Hematopoietic multipotent progenitor cell treated with erythropoietin and hydrocortisone succinate and interleukin-3 and kit ligand, for 8 days (in vitro differentiated cells): ENCODE results near the gene TBC1D16.
"Not testable (repeated sequence)": the region's sequence is repeated elsewhere in the genome, so short reads cannot be mapped to it uniquely, and the experiment has no call there.

Source experiments
- DNase-seq: peaks from one replicate; pipeline ENCODE4 v3.0.0-alpha.2; 2015

TBC1D16 gene

DNA sequence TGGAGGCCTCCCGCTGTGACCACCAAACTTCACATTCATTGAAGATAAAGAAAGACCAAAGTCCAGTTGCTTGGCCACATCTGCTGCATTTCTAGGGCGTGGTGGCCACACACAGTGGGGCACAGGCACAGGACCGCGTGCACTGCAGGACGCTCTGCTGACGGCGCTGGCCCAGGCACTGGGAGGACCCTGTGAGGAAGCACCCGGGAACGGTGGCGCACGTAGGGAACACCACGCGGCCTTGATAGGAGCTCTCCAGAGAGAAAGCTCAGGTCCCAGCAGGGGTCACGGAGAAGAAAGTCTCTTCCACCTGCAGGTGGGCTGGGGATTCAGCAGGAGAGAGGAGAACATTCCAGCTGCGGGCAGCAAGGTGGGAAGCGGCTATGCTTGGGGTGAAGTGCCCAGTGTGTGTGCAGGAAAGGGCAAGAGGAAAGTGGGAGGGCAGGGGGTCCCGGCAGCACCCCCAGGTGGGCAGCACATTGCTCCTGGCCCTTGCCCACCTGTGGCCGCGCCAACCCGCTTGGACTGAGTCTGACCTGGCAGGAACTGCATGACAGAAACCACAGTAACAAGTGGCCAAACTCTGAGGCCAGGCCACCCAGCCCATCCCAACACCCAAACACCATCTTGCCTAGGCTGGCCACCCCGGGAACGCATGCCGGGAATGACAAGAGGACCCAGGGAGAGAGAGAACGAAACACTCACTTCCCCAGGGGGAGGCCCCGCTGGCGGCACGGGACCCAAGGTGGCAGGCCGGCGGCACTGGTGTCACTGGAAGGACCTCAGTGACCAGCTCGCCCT lies 32.8 kb downstream of the TBC1D16 start:
- no peak for DNase-seq

DNA sequence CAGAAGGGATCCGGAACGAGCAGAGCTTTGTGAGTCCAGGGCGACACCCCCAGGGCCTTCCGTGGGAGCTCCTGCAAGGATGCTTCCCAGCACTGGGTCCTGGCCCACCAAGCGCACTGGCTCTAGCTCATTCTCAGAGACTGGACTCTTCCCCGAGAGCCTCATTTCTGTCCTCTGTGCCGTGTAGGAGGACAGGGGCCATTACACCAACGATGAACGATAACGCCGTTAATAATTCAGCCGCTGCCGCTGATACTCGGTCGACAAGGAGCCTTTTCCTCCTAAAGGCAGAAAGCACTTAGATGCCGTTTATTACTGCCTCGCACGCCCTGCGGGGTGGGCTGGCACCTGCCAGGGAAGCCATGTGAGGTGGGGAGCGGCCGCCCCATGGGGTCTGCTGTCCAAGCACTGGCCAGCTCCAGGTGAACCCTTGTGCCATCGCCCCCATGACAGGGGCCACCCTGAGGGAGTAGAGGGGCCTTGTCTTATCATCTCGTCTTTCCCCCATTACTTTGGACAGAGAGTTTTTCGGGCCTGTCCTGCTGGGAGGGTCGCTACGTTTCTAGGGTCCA lies 33.5 kb downstream of the TBC1D16 start:
- DNase-seq = no peak

DNA sequence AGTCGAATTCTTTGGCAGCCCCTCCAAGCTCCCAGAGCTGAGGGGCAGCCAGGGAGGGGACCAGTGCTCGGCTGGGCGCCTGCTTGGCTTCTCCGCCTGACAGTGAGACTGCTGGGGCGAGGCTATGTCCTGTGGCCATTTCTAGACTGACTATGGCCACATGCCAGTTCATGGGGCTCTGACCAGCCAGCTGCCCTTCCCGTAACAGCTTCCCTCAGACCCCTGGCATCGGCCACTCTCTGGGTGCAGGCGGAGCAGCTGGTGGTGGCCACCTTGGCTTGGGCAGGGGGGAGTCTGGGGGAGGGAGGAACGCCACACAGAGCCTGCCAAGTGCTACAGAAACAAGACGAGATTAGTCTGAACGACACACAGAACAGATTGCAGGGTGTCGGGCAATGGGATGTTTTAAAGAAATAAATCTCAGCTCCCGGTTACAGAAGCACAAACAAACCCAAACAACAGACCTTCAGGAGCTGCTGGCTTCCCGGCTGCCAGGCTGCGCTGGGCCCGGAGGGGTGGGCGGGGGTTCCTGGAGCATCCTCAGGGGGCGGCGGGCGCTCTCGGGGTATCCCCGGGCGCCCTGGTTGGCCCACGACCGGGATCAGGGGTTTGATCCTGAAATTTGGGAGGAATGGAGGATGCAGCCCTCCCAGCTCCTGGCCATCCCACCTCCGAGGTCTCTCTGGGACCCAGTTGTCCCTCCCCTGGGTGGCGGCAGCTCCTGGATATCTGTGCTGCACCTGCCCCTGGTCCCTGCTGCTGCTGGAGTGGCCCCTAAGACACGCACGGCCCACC lies 34.5 kb downstream of the TBC1D16 start:
- DNase-seq = no peak

DNA sequence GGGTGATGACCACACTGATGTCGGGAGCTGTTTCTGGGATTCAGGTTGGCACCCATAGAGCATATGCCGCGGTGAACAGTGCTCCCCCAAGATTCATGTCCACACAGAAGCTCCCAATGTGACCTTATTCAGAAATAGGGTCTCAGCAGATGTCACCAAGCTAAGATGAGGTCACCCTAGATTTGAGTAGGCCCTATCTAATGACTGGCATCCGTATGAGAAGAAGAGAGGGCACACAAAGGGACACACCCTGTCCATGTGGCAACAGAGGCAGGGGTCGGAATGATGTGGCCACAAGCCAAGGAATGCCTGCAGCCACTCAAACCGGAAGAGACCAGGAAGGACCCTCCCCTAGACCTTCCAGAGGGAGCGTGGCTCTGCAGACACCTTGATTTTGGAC lies 35.5 kb downstream of the TBC1D16 start:
- DNase-seq = no peak

DNA sequence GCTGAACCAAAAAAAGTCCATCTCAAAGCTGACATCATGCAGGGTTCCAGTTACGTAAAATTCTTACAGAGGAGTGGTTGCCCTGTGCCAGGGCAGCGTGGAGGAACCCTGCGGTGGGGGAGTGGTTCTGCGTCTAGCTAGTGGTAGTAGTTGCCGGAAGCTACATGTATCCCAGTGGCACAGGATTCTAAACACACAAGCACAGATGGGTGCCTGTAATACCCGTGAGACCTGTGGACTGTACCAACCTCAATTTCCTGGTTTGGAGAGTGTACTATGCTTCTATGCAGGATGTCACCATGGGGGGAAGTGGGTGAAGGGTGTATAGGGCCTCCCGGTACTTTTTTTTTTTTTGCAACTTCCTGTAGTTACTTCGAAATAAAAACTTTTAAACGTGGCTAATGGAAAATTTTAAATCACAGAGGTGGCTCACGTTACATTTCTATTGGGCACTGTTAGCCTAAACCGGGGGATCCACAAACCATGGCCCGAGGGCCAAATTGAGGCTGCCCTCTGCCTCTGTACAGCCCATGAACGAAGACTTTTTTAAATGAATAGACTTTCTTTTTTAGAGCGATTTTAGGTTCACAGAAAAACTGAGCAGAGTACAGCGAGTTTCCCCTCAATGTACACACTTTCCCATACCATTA lies 38.5 kb downstream of the TBC1D16 start:
- DNase-seq = peak; percentile 27

DNA sequence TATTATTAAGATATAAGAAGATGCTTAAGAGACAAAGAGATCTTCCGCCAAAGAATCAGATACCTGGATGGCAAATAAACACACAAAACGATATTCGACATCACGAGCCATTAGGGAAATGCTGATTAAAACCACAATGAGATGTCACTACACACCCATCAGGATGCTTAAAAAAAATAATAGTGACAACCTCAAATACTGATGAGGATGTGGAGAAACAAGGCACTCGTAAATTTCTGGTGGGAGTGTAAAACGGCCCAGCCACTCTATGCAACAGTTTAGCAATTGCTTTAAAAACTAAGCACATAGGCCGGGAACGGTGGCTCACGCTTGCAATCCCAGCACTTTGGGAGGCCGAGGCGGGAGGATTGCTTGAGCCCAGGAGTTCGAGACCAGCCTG lies 39.4 kb downstream of the TBC1D16 start:
- DNase-seq = no peak

DNA sequence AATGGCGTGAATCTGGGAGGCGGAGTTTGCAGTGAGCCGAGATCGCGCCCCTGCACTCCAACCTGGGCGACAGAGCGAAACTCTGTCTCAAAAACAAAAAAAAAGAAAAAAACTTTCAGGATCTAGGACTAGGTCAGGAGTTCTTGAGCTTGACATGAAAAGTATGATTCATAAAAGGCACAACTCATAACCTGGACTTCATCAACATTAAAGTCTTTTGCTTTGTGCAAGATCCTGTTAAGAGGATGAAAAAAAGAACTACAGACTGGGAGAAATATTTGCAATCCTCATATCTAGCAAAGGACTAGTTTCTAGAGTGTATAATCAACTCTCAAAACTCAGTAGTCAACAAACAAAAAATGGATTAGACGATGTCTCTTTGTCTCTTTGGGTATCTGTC lies 40.0 kb downstream of the TBC1D16 start:
- DNase-seq = no peak

DNA sequence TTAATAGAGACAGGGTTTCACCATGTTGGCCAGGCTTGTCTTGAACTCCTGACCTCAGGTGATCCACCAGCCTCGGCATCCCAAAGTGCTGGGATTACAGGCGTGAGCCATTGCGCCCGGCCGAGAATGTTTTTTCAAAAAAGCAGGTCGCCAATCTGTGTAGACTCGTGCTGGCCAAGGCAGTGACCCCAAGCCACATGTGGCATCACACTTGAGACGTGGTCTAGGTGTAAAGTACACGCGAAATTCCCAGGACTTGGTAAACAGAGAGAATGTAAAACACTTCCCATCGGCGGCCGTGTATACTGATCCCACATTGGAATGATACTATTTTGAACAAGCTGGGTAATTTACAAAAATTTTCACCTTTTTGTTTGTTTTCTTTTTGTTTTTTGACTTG lies 41.1 kb downstream of the TBC1D16 start:
- DNase-seq = no peak

DNA sequence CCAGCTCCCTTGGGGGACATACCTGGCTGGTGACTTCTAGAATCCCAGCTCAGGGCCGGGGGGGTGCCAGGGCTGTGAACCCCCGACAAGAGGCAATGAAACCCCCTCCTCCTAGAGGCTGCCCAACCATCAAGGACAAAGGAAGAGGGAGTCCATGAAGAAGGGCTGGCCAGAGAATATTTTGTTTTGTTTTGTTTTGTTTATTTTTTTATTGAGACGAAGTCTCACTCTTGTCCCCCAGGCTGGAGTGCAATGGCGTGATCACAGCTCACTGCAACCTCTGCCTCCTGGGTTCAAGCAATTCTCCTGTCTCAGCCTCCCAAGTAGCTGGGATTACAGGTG lies 41.5 kb downstream of the TBC1D16 start:
- not testable (repeated sequence) for DNase-seq

DNA sequence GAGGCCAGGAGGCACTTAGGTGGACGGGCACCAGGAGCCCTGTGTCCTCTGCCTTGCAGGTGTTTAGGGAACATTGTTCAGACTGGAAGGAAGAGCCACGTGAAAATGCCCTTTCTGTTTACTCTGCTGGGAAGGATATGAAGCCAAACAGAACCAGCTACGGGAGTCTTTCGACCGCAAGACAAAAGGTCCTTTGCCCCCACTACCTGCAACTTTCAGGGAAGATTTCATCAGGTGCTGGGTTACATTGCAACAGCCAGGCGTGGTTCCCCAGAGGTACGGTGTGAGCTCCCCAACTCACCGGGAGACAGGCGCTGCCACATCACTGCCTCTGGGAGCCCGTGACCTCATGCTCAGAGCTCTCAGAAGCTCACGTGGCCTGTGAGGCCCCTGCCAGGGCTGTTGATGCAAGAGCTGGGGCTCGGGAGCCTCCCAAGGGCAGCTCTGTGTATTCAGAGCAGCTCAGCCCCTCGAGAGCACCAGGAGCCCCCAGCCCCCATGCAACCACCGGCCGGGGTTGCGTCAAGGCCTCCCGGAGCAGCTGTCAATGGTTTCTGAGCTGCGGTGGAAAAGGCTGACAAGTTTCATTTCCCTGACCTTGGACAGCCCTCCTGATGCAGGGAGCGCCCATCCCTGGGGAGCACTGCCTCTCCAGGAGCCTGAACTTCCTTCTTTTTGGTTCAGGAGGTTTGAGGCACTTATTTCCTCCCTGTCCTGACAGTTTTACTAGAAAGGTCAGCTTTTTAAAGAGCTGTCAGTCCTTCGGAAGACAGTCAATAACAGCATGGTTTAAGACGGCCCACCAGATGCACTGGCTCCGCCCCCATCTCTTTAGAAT lies 42.1 kb downstream of the TBC1D16 start:
- DNase-seq = peak; percentile 21

DNA sequence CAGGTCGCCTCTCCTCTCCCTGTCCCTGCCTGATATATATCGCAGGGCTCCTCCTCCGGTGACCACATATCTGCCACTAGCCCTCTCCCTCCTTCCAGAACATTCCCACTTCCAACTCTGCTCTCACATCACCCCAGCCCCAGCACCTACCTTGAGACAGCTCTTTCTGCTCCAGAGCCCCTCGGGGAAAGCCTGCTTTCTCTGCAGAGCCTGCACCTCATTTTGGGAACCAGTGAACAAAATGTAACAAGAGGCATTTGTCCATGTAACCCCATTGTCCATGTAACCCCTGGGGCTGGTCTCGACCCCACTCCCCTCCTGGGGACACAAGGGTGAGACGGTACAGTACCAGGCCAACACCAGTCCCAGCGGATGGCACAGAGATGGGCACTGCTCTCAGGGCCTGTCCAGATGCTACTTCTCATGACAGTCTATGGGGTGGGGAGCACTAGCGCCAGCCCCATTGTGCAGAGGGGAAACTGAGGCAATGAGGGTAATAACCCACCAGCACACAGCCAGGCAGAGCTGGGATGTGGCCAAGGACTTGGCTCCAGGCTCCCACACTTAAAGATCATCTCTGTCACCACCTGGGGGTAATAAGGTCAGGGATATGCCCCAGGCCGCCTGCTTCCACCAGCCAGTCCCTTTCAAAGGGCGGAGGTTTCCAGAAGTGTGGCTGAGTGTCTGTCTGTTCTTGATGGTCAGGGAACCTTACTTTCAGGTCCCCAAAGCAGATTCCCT lies 42.9 kb downstream of the TBC1D16 start:
- DNase-seq = no peak

DNA sequence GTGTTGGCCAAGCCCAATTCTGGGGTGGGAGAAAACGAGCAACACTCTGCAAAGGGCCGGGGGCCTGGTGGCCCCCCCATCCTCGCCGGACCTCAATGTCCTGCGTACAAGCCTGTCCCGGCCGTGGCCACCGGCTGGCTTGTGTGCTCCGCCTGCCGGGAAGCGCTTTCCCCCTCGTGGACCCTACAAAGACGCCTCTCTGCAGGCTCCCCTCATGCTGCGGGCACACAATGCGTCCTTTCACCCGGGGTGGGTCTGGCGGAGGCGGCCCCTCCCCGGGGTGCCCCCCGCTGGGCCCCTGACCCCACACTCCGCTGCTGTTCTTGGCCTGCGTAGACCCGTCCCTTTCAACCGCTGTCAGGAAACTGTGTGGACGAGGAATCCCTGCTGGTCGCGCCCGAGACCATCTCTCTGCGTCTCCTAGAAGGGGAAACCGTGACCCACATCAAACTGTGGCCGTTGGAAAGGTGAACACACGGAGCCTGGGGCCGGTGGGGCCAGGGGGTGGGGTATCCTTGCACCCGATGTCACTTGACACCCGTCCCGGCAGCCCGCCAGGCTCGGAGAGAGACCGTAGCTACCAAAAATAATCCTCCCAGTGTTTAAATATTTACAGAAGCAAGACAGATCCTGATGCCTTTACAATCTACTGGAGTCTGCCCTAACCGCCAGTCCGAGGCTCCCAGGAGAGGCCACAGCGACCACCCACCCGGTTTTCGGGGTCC lies 43.6 kb downstream of the TBC1D16 start:
- no peak for DNase-seq

DNA sequence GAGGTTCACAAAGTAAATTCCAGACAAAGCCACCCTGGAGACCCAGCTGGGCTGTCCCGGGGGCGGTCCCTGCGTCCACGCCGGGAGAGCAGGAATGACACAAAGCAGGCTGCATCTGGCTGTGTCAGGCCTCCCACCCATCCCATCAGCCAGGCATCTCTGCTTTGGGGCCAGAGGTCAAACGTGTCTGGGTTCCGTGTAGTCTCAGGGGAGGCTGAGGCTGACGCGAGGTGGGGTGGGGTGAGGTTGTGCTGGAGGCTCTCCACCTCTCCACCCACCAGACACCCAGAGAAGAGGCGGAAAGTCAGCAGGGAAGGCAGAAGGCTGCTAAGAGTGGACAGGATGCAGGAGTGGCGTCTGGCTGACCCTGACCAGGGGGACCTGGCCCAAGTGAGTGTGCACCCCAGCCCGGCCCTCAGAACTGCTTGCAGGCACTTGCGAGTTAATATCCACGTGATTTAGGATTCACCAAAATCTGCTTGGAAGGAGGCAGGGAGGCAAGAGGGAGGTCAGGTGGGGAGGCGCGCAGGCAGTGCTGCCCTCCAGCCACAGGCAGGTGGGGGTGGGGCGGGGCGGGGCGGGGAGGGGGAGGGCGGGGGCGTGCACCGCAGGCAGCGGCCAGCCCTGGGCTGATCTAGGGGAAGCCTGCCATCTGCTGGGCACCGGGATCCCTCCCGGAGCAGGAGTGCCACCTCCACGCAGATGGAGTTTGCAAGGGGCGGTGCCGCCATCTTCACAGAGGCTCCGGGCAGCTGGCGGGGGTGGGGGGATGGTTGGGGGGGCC lies 44.3 kb downstream of the TBC1D16 start:
- DNase-seq = peak; percentile 79

DNA sequence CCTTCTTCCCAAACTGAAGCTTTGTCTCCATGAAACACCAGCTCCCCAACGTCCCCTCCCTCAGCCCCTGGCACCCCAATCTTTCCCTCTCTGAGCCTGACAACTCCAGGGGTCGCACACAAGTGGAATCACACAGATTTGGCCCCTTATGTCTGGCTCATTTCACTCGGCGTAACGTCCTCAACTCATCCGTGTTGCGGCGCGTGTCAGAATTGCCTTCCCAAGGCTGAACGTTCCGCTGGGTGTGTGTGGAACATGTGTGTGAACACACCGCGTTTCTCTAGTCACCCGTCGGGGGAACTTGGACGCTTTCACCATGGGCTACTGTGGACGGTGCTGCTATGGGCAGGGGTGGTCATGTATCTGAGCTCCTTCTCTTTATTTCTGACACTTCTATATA lies 45.0 kb downstream of the TBC1D16 start:
- DNase-seq = no peak

DNA sequence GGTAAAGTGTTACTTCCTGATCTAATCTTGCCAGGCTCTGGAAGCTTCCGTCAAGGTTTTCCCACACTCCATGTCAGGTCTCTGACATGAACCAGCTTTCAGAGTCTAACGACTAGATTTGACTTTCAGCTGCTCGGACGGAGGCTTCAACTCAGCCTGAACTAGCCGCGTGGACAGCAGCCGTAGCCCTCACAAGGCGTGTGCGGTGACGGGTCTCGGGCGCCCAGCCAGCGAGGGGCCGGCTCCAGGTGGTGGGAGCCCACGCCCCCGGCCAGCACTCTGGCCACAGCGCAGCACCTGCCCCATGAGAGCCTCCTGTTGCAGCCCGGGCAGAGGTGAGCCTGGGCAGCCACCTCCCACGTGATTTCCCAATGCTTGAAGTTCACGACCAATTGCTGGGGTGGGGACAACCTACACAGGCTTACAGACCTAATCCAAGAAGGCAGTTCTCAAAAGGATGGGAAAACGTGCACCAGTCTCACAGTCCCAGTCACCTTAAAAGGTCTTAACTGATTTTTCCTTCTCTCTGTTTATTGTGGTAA lies 45.5 kb downstream of the TBC1D16 start:
- DNase-seq = no peak

DNA sequence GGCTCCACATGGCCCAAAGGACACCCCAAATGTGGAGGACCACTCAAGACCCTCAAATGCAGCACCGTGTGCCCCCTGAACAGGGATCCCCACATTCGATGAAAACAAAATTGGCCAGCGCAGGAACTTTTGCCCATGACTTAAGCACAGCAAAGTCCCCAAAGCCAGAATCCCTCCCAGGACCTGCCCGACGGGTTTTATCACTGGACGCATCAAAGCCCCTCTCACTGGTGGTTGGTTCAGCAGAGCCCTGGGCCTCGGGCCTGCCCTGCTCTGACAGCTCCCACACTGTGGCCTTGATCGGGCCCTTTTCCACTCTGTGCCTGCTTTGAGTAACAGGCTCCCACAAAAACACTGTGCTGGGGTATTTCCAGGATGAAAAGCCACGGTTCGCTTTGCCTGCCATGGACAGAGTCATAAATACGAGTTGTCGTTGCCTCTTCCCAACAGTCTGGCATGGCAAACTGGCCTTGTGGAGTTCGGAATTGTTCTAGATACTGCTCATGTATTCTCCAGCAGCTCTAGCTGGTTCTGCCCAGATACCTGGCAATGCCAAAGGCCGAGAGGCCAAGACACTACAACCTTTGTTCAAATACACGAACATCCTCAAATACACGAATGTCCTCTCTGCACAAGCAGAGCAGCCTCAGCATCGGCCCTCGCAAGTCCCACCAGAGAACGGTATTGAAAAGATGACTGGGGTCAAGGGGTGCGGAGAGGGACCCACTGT lies 46.4 kb downstream of the TBC1D16 start:
- DNase-seq = no peak

DNA sequence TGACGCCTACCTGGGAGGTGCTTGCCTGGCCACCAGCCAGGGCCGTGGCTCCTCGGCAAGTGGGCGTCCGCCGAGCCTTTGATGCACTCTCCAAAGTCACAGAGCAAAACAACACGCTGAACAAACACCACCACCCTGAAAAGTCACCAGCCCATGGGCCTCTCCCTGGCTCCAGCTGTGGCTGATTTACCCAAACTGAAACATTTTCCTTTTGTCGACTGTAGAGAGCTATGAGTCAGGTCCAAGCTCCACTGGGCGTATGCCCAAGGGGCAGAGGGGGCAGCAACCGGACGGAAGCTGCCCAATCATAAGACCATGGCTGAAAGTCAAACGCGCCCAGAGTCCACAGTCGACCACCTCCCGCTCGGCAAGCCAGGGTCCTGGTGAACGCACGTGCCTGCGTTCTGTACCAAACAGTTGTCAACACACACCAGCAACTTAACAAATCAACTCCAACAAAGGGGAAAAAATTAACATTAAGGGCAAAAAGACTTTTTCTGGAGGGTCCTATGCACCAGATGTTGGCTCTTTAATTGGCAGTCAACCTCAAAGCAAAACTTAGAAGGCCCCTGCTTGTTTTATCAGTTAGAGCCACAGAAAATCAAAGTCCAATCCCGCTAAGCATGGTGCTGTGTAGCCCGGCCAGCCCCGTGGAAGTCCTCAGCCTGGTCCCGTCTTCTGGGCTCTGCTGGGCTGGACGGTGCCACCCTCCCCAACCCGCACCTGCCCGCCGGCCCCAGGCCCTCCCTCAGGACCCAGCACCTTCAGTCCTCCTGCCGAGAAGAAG lies 47.3 kb downstream of the TBC1D16 start:
- no peak for DNase-seq

DNA sequence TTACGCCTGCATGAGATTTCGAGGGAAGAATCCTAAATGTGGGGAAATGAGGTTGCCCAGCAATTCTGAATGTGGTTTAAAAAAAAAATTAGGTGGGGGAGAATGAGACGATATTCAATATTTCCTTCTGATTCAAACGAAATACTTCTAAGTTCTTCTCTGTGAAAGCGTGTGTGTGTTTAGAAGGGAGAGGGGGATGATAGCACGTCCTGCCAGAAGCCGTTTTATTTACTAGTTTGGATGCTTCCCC lies 47.8 kb downstream of the TBC1D16 start:
- DNase-seq = no peak
